NOMO-1 treated with DMSO at 0.1 percent for 48 hours (cell line): Measurements from ENCODE around the gene SLCO3A1.

Experiments used
- DNase-seq: peaks from one replicate; lab custom pipeline; 2025; ENCODE audit not compliant: unreplicated experiment; lab: John Stamatoyannopoulos, UW

SLCO3A1 gene

GRCh38 chr15:92025706-92026270, 172.3 kb downstream of the SLCO3A1 start:
- DNase-seq, result no peak

- no peak for DNase-seq
These were observed 174.8 kb downstream of the SLCO3A1 start for GRCh38 chr15:92028389-92028724.

- no peak for DNase-seq
These were observed 176.3 kb downstream of the SLCO3A1 start for GRCh38 chr15:92029767-92030166.

GRCh38 chr15:92033314-92033713, 179.8 kb downstream of the SLCO3A1 start:
- no peak for DNase-seq

GRCh38 chr15:92033723-92034122, 180.2 kb downstream of the SLCO3A1 start:
- DNase-seq, result no peak

GRCh38 chr15:92034227-92034626, 180.7 kb downstream of the SLCO3A1 start:
- no peak for DNase-seq

GRCh38 chr15:92035551-92035950, 182.0 kb downstream of the SLCO3A1 start:
- DNase-seq, result no peak

GRCh38 chr15:92035961-92036360, 182.5 kb downstream of the SLCO3A1 start:
- no peak for DNase-seq

- DNase-seq, result no peak
These were observed 184.0 kb downstream of the SLCO3A1 start for GRCh38 chr15:92037491-92037890.

- DNase-seq, result no peak
These were observed 186.8 kb downstream of the SLCO3A1 start for GRCh38 chr15:92040350-92040749.

GRCh38 chr15:92041371-92041770, 187.9 kb downstream of the SLCO3A1 start:
- no peak for DNase-seq

- no peak for DNase-seq
These were observed 189.8 kb downstream of the SLCO3A1 start for GRCh38 chr15:92043283-92043682.

GRCh38 chr15:92044203-92044909, 190.8 kb downstream of the SLCO3A1 start:
- DNase-seq, result no peak

- DNase-seq, result no peak
These were observed 194.4 kb downstream of the SLCO3A1 start for GRCh38 chr15:92047900-92048299.

GRCh38 chr15:92048739-92049138, 195.2 kb downstream of the SLCO3A1 start:
- no peak for DNase-seq

- no peak for DNase-seq
These were observed 195.9 kb downstream of the SLCO3A1 start for GRCh38 chr15:92049290-92049989.

GRCh38 chr15:92050220-92050898, 196.9 kb downstream of the SLCO3A1 start:
- DNase-seq, result no peak

- no peak for DNase-seq
These were observed 198.2 kb downstream of the SLCO3A1 start for GRCh38 chr15:92051716-92052115.

- no peak for DNase-seq
These were observed 200.3 kb downstream of the SLCO3A1 start for GRCh38 chr15:92053753-92054316.

GRCh38 chr15:92056875-92057274, 203.4 kb downstream of the SLCO3A1 start:
- no peak for DNase-seq
